Pancreas (tissue), 10 donors: ENCODE measurements around the gene GLIS2. TPM values are rescaled to one million over a fixed set of nuclear protein-coding genes. Genes with fewer than 3 reads are reported as not detected.
A peak's percentile ranks its signal among the peaks of the same experiment; 100 is the strongest.

Experiments
- ATAC-seq, 4 donors: fragments of 200-7000 bp; cut with Tn5 transposase; one replicate each; pipeline versions ENCODE4 v1.8.0 to v1.9.1; 2020; ENCODE audit warnings: mild to moderate bottlenecking in 4 of 4, moderate library complexity in 4 of 4
- DNase-seq, 6 donors: peaks; one replicate each; pipeline ENCODE4 v3.0.0-alpha.2; 2020
- FAIRE-seq: peaks from 2 replicates; lab custom pipeline; 2012; peaks lifted over from hg19 to GRCh38; lab: Jason Lieb, UNC
- H3K27ac ChIP-seq, 4 donors: fragments of 200-600 bp; sonication (generic); 1 replicate in 3 of 4; 2 replicates in 1 of 4; pipeline versions ENCODE4 v1.5.0 to v1.8.0; 2020
- H3K27me3 ChIP-seq, 4 donors: fragments of 200-600 bp; one replicate each; pipeline ENCODE4 v1.8.0; 2021
- H3K36me3 ChIP-seq, 3 donors: fragments of 200-600 bp; sonication (generic) in 1 of 3; one replicate each; pipeline versions ENCODE4 v1.5.0 to v1.8.0; 2020 to 2021
- H3K4me1 ChIP-seq, 3 donors: fragments of 200-600 bp; one replicate each; pipeline ENCODE4 v1.8.0; 2021
- H3K4me3 ChIP-seq, 4 donors: fragments of 200-600 bp; sonication (generic) in 2 of 4; one replicate each; pipeline versions ENCODE4 v1.5.0 to v1.8.0; 2020 to 2021
- H3K9me3 ChIP-seq, 4 donors: fragments of 200-600 bp; one replicate each; pipeline ENCODE4 v1.8.0; 2021
- CTCF ChIP-seq, 4 donors: fragments of 200-600 bp; sonication (generic) in 3 of 4; IDR thresholded peaks; one replicate each; pipeline versions ENCODE4 v1.5.0 to v1.8.0; 2021; ENCODE audit warnings: antibody characterized with exemption in 4 of 4
- WGBS, 2 donors: extraction: QIAGEN DNeasy Blood & Tissue Kit; methylation state at CpG; one replicate each; pipeline ENCODE4 v1.1.7; 2013; 5-methylcytosine and 5-hydroxymethylcytosine counted together
- intact Hi-C, 3 donors: fragments of 100-400 bp; cut with DNase I; formaldehyde crosslinking; loops; one replicate each; pipeline versions ENCODE4 v1.11.1 to v1.14.2; 2022
- polyA plus RNA-seq, 2 donors: library from polyadenylated mRNA; stranded (reverse); fragments of 200-250 nt; gene quantifications; one replicate each; pipeline ENCODE4 v1.2.3, GENCODE V29; 2013
- total RNA-seq, 6 donors: library from RNA; stranded (reverse); fragmentation: NEBNext Ultra II Directional in 4 of 6; extraction: Animal tissue kit (Norgen Biotek cat#: 25700) in 4 of 6; gene quantifications; one replicate each; pipeline versions ENCODE4 v1.2.1 to v1.2.4, GENCODE V29; 2021 to 2023
- donor health status: healthy with polysubstance abuse.
- donor health status: DM: no; HTN: no; CAD: no; lungs with moderate emphysema.
- donor health status: DM: no; HTN: no; CAD: no.
- donor health status: control.
- donor health status: control.
- donor health status: Bipolar disorder and iron deficiency.
- donor health status: DM: yes; HTN: yes; CAD: no.
- donor health status: DM: no; HTN: no; CAD: no.
- donor health status: DM: no; HTN: no; CAD: no.
- donor health status: DM: yes; HTN: yes; CAD: no.

The GLIS2 gene
- total and polyA plus RNA-seq, 8 donors: 5.5 to 15.1 (median 10.9) TPM

- FAIRE-seq (no peak), ATAC-seq (peak; percentile 62 to 89 (median 86)), DNase-seq (peak in 3 of 6 donors; percentile 38 to 61 (median 56))
- Histone ChIP-seq H3K36me3 (no peaks in the 10 kb centered on the region), H3K27ac (peak overlapping the region in 3 of 4 donors; percentile 22 to 44 (median 31)), H3K27me3 (no peaks in the 10 kb centered on the region), H3K4me3 (no peak overlapping the region), H3K9me3 (no peaks in the 10 kb centered on the region), H3K4me1 (no peaks in the 10 kb centered on the region)
- TF ChIP-seq CTCF (IDR thresholded peaks at IDR 0.05): no peak
- intact Hi-C loops: no loop called here
- WGBS, 2 donors: 13 to 19% methylated on average over 19 to 20 of the region's 20 CpGs
Measured at GRCh38 chr16:4293822-4294457, 21.9 kb upstream of the GLIS2 start.

GRCh38 chr16:4295581-4295980 is 20.3 kb upstream of the GLIS2 start:
- no peak for TF ChIP-seq CTCF (IDR thresholded peaks at IDR 0.05)
- Histone ChIP-seq H3K4me1 (no peaks in the 10 kb centered on the region), H3K36me3 (no peaks in the 10 kb centered on the region), H3K4me3 (no peak overlapping the region), H3K27ac (no peak overlapping the region), H3K9me3 (no peaks in the 10 kb centered on the region), H3K27me3 (no peaks in the 10 kb centered on the region)
- FAIRE-seq: no peak
- no peak for DNase-seq
- no peak for ATAC-seq
- WGBS, 2 donors: 74 to 84% methylated on average over 6 of the region's 6 CpGs
- intact Hi-C loops: no loop called here

GRCh38 chr16:4297480-4297879 is 18.4 kb upstream of the GLIS2 start:
- no peak for ATAC-seq
- no peak for DNase-seq
- intact Hi-C loops: no loop called here
- 84 to 91% methylated on average over 6 of the region's 6 CpGs for WGBS, 2 donors
- no peak for FAIRE-seq
- H3K27me3 ChIP-seq: no peaks in the 10 kb centered on the region
- H3K36me3 ChIP-seq: no peaks in the 10 kb centered on the region
- H3K9me3 ChIP-seq: no peaks in the 10 kb centered on the region
- H3K4me3 ChIP-seq: no peak overlapping the region
- no peak for TF ChIP-seq CTCF (IDR thresholded peaks at IDR 0.05)
- no peaks in the 10 kb centered on the region for H3K4me1 ChIP-seq
- no peak overlapping the region for H3K27ac ChIP-seq

GRCh38 chr16:4298761-4299522 is 16.9 kb upstream of the GLIS2 start:
- intact Hi-C loops: no loop called here
- H3K9me3 ChIP-seq: no peaks in the 10 kb centered on the region
- H3K36me3 ChIP-seq: no peaks in the 10 kb centered on the region
- FAIRE-seq (no peak), DNase-seq (peak in 4 of 6 donors; percentile 33 to 57 (median 48)), ATAC-seq (peak; percentile 78 to 92 (median 86))
- no peak overlapping the region for H3K4me3 ChIP-seq
- peak overlapping the region in 2 of 4 donors; percentile 33 to 55 for H3K27ac ChIP-seq
- TF ChIP-seq CTCF (IDR thresholded peaks at IDR 0.05): no peak
- 57 to 58% methylated on average over 15 of the region's 15 CpGs for WGBS, 2 donors
- no peaks in the 10 kb centered on the region for H3K27me3 ChIP-seq
- no peaks in the 10 kb centered on the region for H3K4me1 ChIP-seq

- intact Hi-C loops: no loop called here
- Histone ChIP-seq H3K27ac (no peak overlapping the region), H3K4me3 (no peak overlapping the region), H3K4me1 (no peaks in the 10 kb centered on the region), H3K9me3 (no peaks in the 10 kb centered on the region), H3K36me3 (no peaks in the 10 kb centered on the region), H3K27me3 (no peaks in the 10 kb centered on the region)
- no peak for ATAC-seq
- FAIRE-seq: no peak
- DNase-seq: no peak
- 96 to 99% methylated on average over 4 of the region's 4 CpGs for WGBS, 2 donors
- TF ChIP-seq CTCF (IDR thresholded peaks at IDR 0.05): no peak
Measured at GRCh38 chr16:4301177-4301576, 14.7 kb upstream of the GLIS2 start.
